ENCODE measurements around the gene STIM1. TPM values are rescaled to one million over a fixed set of nuclear protein-coding genes. Genes with fewer than 3 reads are reported as not detected.

The STIM1 gene
- total and polyA plus RNA-seq, 10 of the 15 experiments (the other 5 are each of a cell fraction or from before 2014, with no cell fraction given): 8.6 to 57.7 (median 29.3) TPM

DNA sequence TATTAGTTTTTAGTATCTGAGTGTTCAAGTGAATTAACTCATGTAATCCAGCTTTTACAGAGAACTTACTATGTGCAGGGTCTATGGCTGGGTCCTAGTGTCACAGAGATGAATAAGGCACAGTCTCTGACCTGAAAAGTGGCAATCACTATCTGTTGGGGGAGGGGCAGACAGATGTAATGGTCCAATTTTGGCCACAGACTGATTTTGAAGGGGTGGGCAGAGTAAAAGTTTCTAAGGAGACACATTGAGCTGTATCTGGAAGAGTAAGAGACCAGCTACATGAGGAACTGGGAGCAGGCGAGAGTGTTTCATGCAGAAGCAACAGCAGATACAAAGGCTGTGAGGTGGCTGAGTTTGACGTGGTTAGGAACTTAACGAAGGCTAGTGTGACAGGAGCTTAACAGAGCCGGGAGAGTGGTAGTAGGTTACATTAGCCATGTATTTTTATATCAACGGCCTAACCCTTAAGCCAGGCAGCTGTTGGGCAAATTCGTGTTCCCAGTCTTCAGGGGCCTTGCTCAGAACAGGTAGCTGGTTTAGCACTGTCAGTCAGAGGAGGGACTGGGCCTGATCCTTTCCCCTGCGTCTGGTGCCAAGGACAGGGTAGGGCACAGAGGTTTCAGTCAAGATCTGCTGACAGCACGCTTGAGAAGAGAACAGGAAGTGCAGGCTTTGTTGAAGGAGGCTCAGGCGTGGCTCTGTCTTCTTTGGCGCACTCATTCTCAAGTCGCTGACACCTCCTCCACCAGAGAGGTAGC lies 1.4 kb upstream of the STIM1 start:
- peak; percentile 73 for ATAC-seq
- H3K79me2 ChIP-seq (ENCODE audit: control insufficient read depth, insufficient read depth, low read length): peaks cover 36% of the 10 kb centered on the region
- no peaks in the 10 kb centered on the region for H3K36me3 ChIP-seq (ENCODE audit: control insufficient read depth in 2 of 2, insufficient read depth in 2 of 2, low read length in 1 of 2)
- H4K20me1 ChIP-seq (ENCODE audit: control insufficient read depth, insufficient read depth): no peaks in the 10 kb centered on the region
- no peaks in the 10 kb centered on the region for H3K27me3 ChIP-seq (replicated peaks in 1 of 2; ENCODE audit: control insufficient read depth in 2 of 2, insufficient read depth in 2 of 2, low read length in 1 of 2)
- peak overlapping the region; percentile 57; the same call in 1 of the 2 replicates for H3K4me3 ChIP-seq
- DNase-seq (ENCODE audit: low read depth, low spot score): peak; percentile 86
- H3K4me1 ChIP-seq (ENCODE audit: control insufficient read depth, insufficient read depth, low read length): peaks cover 25% of the 10 kb centered on the region
- FAIRE-seq: peak; percentile 93
- H3K4me2 ChIP-seq (ENCODE audit: control insufficient read depth, insufficient read depth): peak overlapping the region; percentile 99
- CTCF ChIA-PET: interaction anchor here (0.6 to 39.6 kb wide), 53 partner anchors 5 to 1884 kb away, joined by 3 to 1047 read pairs (median 7); partner anchors contain the start of genes PGAP2, RHOG and STIM1
- in situ Hi-C loops (cut with MboI): loop anchor here (25.0 kb wide), 2 partner anchors 1483 to 1833 kb away; partner anchors contain the start of genes OR51B5, TRIM22 and TRIM5
- POLR2A ChIA-PET: interaction anchor here (0.9 to 13.2 kb wide), 22 partner anchors 11 to 218 kb away, joined by 3 to 405 read pairs (median 4); partner anchors contain the start of genes NUP98, PGAP2 and RHOG
- peak overlapping the region; percentile 97 for H3K27ac ChIP-seq (ENCODE audit: control insufficient read depth, insufficient read depth)
- SMC1A ChIA-PET (ENCODE audit: uncharacterized antibody, unreplicated experiment): interaction anchor here (0.7 to 21.1 kb wide), 42 partner anchors 8 to 329 kb away, joined by 3 to 805 read pairs (median 6); partner anchors contain the start of genes PGAP2, RHOG and RRM1
- H3K9ac ChIP-seq (ENCODE audit: control insufficient read depth, insufficient read depth, low read length): peak overlapping the region; percentile 95
- RAD21 ChIA-PET (ENCODE audit: unreplicated experiment): interaction anchor here (1.0 to 16.5 kb wide), 42 partner anchors 9 to 334 kb away, joined by 3 to 605 read pairs (median 8); partner anchors contain the start of genes PGAP2 and RHOG
- intact Hi-C loops (cut with micrococcal nuclease; ENCODE audit: unreplicated experiment): loop anchor here (2.0 kb wide), 3 partner anchors 25 to 95 kb away; no protein-coding TSS in a partner anchor
- 4% methylated on average over 11 of the region's 11 CpGs for WGBS (ENCODE audit: insufficient coverage, insufficient replicate concordance, low lambda C conversion rate, missing lambda C conversion rate)
- no peaks in the 10 kb centered on the region for H3K9me3 ChIP-seq (replicated peaks; ENCODE audit: control insufficient read depth, insufficient read depth, low read length)
- H2AFZ ChIP-seq (ENCODE audit: control insufficient read depth, low read depth, low read length): peak overlapping the region; percentile 97
- TSS peak; percentile 77 for BruUV-seq (replicated peaks)
- 0 out of 4 replicates have a peak, but pooled peaks of 1 of the 2 experiments have one; percentile 39 for TF ChIP-seq IKZF2 (IDR thresholded peaks at IDR 0.05)
- peak; percentile 56; the same call in 1 of the 2 replicates for TF ChIP-seq TAF1 (IDR thresholded peaks at IDR 0.05; ENCODE audit: borderline replicate concordance, low read depth, low read length)
- TF ChIP-seq, protein P1, sequence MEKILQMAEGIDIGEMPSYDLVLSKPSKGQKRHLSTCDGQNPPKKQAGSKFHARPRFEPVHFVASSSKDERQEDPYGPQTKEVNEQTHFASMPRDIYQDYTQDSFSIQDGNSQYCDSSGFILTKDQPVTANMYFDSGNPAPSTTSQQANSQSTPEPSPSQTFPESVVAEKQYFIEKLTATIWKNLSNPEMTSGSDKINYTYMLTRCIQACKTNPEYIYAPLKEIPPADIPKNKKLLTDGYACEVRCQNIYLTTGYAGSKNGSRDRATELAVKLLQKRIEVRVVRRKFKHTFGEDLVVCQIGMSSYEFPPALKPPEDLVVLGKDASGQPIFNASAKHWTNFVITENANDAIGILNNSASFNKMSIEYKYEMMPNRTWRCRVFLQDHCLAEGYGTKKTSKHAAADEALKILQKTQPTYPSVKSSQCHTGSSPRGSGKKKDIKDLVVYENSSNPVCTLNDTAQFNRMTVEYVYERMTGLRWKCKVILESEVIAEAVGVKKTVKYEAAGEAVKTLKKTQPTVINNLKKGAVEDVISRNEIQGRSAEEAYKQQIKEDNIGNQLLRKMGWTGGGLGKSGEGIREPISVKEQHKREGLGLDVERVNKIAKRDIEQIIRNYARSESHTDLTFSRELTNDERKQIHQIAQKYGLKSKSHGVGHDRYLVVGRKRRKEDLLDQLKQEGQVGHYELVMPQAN (conservative IDR thresholded peaks at IDR 0.05): 0 out of 2 replicates have a peak, but pooled peaks have one; percentile 4
- TF ChIP-seq, protein P2, sequence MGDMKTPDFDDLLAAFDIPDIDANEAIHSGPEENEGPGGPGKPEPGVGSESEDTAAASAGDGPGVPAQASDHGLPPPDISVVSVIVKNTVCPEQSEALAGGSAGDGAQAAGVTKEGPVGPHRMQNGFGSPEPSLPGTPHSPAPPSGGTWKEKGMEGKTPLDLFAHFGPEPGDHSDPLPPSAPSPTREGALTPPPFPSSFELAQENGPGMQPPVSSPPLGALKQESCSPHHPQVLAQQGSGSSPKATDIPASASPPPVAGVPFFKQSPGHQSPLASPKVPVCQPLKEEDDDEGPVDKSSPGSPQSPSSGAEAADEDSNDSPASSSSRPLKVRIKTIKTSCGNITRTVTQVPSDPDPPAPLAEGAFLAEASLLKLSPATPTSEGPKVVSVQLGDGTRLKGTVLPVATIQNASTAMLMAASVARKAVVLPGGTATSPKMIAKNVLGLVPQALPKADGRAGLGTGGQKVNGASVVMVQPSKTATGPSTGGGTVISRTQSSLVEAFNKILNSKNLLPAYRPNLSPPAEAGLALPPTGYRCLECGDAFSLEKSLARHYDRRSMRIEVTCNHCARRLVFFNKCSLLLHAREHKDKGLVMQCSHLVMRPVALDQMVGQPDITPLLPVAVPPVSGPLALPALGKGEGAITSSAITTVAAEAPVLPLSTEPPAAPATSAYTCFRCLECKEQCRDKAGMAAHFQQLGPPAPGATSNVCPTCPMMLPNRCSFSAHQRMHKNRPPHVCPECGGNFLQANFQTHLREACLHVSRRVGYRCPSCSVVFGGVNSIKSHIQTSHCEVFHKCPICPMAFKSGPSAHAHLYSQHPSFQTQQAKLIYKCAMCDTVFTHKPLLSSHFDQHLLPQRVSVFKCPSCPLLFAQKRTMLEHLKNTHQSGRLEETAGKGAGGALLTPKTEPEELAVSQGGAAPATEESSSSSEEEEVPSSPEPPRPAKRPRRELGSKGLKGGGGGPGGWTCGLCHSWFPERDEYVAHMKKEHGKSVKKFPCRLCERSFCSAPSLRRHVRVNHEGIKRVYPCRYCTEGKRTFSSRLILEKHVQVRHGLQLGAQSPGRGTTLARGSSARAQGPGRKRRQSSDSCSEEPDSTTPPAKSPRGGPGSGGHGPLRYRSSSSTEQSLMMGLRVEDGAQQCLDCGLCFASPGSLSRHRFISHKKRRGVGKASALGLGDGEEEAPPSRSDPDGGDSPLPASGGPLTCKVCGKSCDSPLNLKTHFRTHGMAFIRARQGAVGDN (IDR thresholded peaks at IDR 0.05): peak; percentile 91; the same call in 1 of the 2 replicates
- TF ChIP-seq DPF2 (IDR thresholded peaks at IDR 0.05): 0 out of 2 replicates have a peak, but pooled peaks have one; percentile 34
- TF ChIP-seq HDAC6 (IDR thresholded peaks at IDR 0.05; ENCODE audit: unreplicated experiment): no peak
- no peak for TF ChIP-seq ZBED1 (IDR thresholded peaks at IDR 0.05; ENCODE audit: borderline replicate concordance)
- TF ChIP-seq WRNIP1 (IDR thresholded peaks at IDR 0.05; ENCODE audit: borderline replicate concordance, low read depth, low read length): 0 out of 2 replicates have a peak, but pooled peaks have one; percentile 84
- peak; percentile 55; the same call in 1 of the 2 replicates for TF ChIP-seq PML (IDR thresholded peaks at IDR 0.05; ENCODE audit: low read length)
- peak; percentile 78 for TF ChIP-seq POLR2A (IDR thresholded peaks at IDR 0.05; ENCODE audit: low read depth, low read length)
- TF ChIP-seq, protein P3, sequence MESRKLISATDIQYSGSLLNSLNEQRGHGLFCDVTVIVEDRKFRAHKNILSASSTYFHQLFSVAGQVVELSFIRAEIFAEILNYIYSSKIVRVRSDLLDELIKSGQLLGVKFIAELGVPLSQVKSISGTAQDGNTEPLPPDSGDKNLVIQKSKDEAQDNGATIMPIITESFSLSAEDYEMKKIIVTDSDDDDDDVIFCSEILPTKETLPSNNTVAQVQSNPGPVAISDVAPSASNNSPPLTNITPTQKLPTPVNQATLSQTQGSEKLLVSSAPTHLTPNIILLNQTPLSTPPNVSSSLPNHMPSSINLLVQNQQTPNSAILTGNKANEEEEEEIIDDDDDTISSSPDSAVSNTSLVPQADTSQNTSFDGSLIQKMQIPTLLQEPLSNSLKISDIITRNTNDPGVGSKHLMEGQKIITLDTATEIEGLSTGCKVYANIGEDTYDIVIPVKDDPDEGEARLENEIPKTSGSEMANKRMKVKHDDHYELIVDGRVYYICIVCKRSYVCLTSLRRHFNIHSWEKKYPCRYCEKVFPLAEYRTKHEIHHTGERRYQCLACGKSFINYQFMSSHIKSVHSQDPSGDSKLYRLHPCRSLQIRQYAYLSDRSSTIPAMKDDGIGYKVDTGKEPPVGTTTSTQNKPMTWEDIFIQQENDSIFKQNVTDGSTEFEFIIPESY (IDR thresholded peaks at IDR 0.05): no peak
- TF ChIP-seq BHLHE40 (IDR thresholded peaks at IDR 0.05; ENCODE audit: borderline replicate concordance in 1 of 2, low read depth in 2 of 2, low read length in 1 of 2): peak in 1 of 2 experiments; percentile 47; a peak in 1 of 4 replicates
- peak; percentile 39 for TF ChIP-seq LARP7 (IDR thresholded peaks at IDR 0.05)

Data from GM12878 (cell line).